ENCODE data around the gene AUP1. TPM values are rescaled to one million over a fixed set of nuclear protein-coding genes. Genes with fewer than 3 reads are reported as not detected.

Gene AUP1
- polyA plus RNA-seq, 2 of the 4 experiments (the other 2 are of a cell fraction), result 129 to 164 TPM

DNA sequence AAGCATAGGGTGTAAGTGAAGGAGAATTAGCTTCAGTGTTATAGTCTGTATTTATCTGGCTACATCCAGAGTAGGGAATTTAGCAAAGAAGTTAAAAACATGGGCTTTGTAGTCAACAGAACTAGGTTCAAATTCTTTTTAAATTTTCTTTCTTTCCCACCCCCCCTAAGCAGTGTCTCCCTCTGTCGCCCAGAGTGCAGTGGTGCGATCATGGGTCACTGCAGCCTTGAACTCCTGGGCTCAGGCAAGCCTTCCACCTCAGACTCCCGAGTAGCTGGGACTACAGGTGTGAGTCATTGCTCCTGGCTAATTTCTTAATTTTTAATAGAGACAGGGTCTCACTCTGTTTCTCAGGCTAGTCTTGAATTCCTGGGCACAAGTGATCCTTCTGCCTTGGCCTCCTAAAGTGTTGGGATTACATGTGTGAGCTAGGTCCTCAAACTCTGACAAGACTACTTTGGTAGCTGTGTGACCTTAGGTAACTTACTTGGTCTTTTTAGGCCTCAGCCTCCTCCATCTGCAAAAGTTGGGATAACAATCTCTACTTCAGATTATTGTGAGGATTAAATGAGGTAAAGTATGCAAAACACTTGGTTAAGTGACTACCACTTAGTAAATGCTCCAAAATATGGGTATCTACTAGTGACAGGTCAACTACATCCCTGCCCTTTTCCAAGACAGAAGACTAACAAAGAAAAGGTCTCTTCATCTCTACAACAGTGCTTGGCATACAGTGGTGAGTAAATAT, 42.8 kb upstream of the AUP1 start:
- Histone ChIP-seq H3K9me3 (no peaks in the 10 kb centered on the region), H3K27ac (no peak overlapping the region), H3K4me1 (no peaks in the 10 kb centered on the region), H3K4me2 (no peak overlapping the region), H3K4me3 (no peak overlapping the region)
- no peak for TF ChIP-seq FOSB (CRISPR knock-in tag; IDR thresholded peaks at IDR 0.05)
- TF ChIP-seq FOSL2 (IDR thresholded peaks at IDR 0.05), result no peak
- TF ChIP-seq FOSL2 (CRISPR knock-in tag; IDR thresholded peaks at IDR 0.05), result no peak
- TF ChIP-seq KDM5A (IDR thresholded peaks at IDR 0.05), result no peak
- no peak for TF ChIP-seq RARB (CRISPR knock-in tag; IDR thresholded peaks at IDR 0.05)
- TF ChIP-seq, protein P1, sequence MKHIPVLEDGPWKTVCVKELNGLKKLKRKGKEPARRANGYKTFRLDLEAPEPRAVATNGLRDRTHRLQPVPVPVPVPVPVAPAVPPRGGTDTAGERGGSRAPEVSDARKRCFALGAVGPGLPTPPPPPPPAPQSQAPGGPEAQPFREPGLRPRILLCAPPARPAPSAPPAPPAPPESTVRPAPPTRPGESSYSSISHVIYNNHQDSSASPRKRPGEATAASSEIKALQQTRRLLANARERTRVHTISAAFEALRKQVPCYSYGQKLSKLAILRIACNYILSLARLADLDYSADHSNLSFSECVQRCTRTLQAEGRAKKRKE (CRISPR knock-in tag; IDR thresholded peaks at IDR 0.05; ENCODE audit: low read depth), result no peak
- TF ChIP-seq NPAS2 (CRISPR knock-in tag; IDR thresholded peaks at IDR 0.05; ENCODE audit: borderline replicate concordance), result no peak
- TF ChIP-seq, protein P2, sequence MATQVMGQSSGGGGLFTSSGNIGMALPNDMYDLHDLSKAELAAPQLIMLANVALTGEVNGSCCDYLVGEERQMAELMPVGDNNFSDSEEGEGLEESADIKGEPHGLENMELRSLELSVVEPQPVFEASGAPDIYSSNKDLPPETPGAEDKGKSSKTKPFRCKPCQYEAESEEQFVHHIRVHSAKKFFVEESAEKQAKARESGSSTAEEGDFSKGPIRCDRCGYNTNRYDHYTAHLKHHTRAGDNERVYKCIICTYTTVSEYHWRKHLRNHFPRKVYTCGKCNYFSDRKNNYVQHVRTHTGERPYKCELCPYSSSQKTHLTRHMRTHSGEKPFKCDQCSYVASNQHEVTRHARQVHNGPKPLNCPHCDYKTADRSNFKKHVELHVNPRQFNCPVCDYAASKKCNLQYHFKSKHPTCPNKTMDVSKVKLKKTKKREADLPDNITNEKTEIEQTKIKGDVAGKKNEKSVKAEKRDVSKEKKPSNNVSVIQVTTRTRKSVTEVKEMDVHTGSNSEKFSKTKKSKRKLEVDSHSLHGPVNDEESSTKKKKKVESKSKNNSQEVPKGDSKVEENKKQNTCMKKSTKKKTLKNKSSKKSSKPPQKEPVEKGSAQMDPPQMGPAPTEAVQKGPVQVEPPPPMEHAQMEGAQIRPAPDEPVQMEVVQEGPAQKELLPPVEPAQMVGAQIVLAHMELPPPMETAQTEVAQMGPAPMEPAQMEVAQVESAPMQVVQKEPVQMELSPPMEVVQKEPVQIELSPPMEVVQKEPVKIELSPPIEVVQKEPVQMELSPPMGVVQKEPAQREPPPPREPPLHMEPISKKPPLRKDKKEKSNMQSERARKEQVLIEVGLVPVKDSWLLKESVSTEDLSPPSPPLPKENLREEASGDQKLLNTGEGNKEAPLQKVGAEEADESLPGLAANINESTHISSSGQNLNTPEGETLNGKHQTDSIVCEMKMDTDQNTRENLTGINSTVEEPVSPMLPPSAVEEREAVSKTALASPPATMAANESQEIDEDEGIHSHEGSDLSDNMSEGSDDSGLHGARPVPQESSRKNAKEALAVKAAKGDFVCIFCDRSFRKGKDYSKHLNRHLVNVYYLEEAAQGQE (IDR thresholded peaks at IDR 0.05), result no peak
- no peak for TF ChIP-seq HOXB13 (CRISPR knock-in tag; IDR thresholded peaks at IDR 0.05; ENCODE audit: low read depth)
- TF ChIP-seq NR3C1 (IDR thresholded peaks at IDR 0.05), result no peak
- no peak for DNase-seq (ENCODE audit: low read depth in 1 of 2, low spot score in 1 of 2)
- CTCF ChIA-PET, result interaction anchor here (1.6 to 17.2 kb wide), 2 partner anchors 14 to 19 kb away, joined by 6 to 181 read pairs; no protein-coding TSS in a partner anchor
- no peak for FAIRE-seq
- POLR2A ChIA-PET, result no interaction called here
- ATAC-seq, result peak in 1 of 2 experiments; percentile 35; a peak in 1 of 6 replicates
- WGBS (ENCODE audit: missing lambda C conversion rate), result 67% methylated on average over 3 of the region's 3 CpGs

DNA sequence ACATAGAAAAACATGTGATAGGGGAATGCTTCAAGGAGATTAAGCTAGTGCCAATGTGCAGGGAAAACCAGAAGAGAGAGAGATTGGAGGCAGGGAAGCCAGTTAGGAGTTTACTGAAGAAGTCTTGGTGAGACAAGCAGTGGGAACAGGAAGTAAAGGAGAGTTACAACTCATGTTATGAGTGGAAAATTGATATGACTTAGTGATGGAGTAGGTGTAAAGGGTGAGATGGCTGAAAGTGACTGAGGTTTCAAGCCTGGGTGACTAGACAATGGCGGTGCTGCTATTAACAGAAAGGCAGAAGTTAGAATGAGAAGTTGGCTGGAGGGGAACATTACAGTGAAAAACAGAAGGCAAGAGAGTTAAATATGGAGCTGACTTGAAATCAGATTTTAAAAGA, 41.6 kb upstream of the AUP1 start:
- DNase-seq (ENCODE audit: low read depth in 1 of 2, low spot score in 1 of 2), result no peak
- CTCF ChIA-PET, result interaction anchor here (0.8 to 17.2 kb wide), 3 partner anchors 13 to 20 kb away, joined by 3 to 181 read pairs (median 6); no protein-coding TSS in a partner anchor

DNA sequence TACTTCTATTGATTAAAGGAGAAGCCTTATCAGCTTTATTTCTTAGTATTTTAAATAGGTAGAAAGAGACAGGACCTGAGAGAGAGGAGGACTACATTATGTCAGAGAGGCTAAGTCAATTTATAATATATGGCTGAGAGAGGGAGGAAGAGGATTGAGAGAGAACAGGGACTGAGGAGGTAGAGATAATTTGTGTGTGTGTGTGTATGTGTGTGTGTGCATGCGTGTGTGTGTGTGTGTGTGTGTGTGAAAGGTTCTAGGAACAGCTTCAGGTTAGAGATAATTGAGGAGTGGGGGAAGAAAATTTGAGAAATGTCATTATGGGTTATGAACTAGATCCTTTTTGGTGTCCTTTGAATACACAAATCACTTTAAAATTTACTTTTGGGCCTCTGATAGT, 40.2 kb upstream of the AUP1 start:
- H3K4me1 ChIP-seq, result no peaks in the 10 kb centered on the region
- ChIA-PET POLR2A (no interaction called here), CTCF (interaction anchor here (4.5 to 17.2 kb wide), 2 partner anchors 13 to 16 kb away, joined by 19 to 181 read pairs; no protein-coding TSS in a partner anchor)
- no peak overlapping the region for H3K4me2 ChIP-seq
- DNase-seq (ENCODE audit: low read depth in 1 of 2, low spot score in 1 of 2) (no peak), FAIRE-seq (no peak), ATAC-seq (no peak)
- no peak overlapping the region for H3K4me3 ChIP-seq
- no peak overlapping the region for H3K27ac ChIP-seq
- 79% methylated on average over 1 of the region's 1 CpG for WGBS (ENCODE audit: missing lambda C conversion rate)
- no peaks in the 10 kb centered on the region for H3K9me3 ChIP-seq
- TF ChIP-seq SREBF2 (IDR thresholded peaks at IDR 0.05), result no peak
- no peak for TF ChIP-seq CHD2 (IDR thresholded peaks at IDR 0.05; ENCODE audit: low read length, partially characterized antibody)
- TF ChIP-seq, protein P1 (CRISPR knock-in tag; IDR thresholded peaks at IDR 0.05; ENCODE audit: low read depth), result no peak
- TF ChIP-seq, protein P3, sequence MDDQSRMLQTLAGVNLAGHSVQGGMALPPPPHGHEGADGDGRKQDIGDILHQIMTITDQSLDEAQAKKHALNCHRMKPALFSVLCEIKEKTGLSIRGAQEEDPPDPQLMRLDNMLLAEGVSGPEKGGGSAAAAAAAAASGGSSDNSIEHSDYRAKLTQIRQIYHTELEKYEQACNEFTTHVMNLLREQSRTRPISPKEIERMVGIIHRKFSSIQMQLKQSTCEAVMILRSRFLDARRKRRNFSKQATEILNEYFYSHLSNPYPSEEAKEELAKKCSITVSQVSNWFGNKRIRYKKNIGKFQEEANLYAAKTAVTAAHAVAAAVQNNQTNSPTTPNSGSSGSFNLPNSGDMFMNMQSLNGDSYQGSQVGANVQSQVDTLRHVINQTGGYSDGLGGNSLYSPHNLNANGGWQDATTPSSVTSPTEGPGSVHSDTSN (IDR thresholded peaks at IDR 0.05), result no peak
- no peak for TF ChIP-seq TFCP2L1 (CRISPR knock-in tag; IDR thresholded peaks at IDR 0.05)
- TF ChIP-seq RFX5 (IDR thresholded peaks at IDR 0.05), result no peak
- TF ChIP-seq FOSB (CRISPR knock-in tag; IDR thresholded peaks at IDR 0.05), result no peak
- TF ChIP-seq, protein P2 (IDR thresholded peaks at IDR 0.05), result no peak
- TF ChIP-seq, protein P4, sequence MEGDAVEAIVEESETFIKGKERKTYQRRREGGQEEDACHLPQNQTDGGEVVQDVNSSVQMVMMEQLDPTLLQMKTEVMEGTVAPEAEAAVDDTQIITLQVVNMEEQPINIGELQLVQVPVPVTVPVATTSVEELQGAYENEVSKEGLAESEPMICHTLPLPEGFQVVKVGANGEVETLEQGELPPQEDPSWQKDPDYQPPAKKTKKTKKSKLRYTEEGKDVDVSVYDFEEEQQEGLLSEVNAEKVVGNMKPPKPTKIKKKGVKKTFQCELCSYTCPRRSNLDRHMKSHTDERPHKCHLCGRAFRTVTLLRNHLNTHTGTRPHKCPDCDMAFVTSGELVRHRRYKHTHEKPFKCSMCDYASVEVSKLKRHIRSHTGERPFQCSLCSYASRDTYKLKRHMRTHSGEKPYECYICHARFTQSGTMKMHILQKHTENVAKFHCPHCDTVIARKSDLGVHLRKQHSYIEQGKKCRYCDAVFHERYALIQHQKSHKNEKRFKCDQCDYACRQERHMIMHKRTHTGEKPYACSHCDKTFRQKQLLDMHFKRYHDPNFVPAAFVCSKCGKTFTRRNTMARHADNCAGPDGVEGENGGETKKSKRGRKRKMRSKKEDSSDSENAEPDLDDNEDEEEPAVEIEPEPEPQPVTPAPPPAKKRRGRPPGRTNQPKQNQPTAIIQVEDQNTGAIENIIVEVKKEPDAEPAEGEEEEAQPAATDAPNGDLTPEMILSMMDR (IDR thresholded peaks at IDR 0.05), result no peak
- TF ChIP-seq FOXS1 (CRISPR knock-in tag; IDR thresholded peaks at IDR 0.05), result no peak

More for the DNA sequence above, 41.6 kb upstream of the AUP1 start:
- Histone ChIP-seq H3K4me1 (no peaks in the 10 kb centered on the region), H3K4me2 (no peak overlapping the region), H3K27ac (no peak overlapping the region), H3K9me3 (no peaks in the 10 kb centered on the region), H3K4me3 (no peak overlapping the region)
- 82% methylated on average over 1 of the region's 1 CpG for WGBS (ENCODE audit: missing lambda C conversion rate)
- FAIRE-seq, result no peak
- no peak for TF ChIP-seq JUN (IDR thresholded peaks at IDR 0.05)
- ATAC-seq, result no peak
- POLR2A ChIA-PET, result no interaction called here

All from A549 (cell line).